Measurements from ENCODE around the gene LIN54. TPM values are rescaled to one million over a fixed set of nuclear protein-coding genes. Genes with fewer than 3 reads are reported as not detected.

The LIN54 gene
- total and polyA plus RNA-seq, 2 of the 13 experiments (the other 11 are each of a cell fraction or from before 2014, with no cell fraction given): 25.2 to 32.9 TPM

GRCh38 chr4:82909326-82909725, 101.3 kb downstream of the LIN54 start:
- peaks cover 1 to 13% of the 10 kb centered on the region in 2 experiments for H3K36me3 ChIP-seq (replicated peaks in 1 of 2; ENCODE audit: control insufficient read depth in 1 of 2, insufficient read depth in 2 of 2, low read length in 2 of 2)
- intact Hi-C loops (cut with micrococcal nuclease; ENCODE audit: unreplicated experiment) (no loop called here), in situ Hi-C loops (cut with HindIII; ENCODE audit: extremely low pct_ligation_motif_present, low pct_unique_long_range_greater_than_20kb) (no loop called here)
- H3K9ac ChIP-seq (ENCODE audit: insufficient read depth, low read depth, low read length): no peak overlapping the region
- no peaks in the 10 kb centered on the region for H4K20me1 ChIP-seq (ENCODE audit: insufficient read depth, low read length)
- no peak for DNase-seq (ENCODE audit: low spot score)
- H3K27me3 ChIP-seq (ENCODE audit: control insufficient read depth in 1 of 2, insufficient read depth in 2 of 2, low read length in 2 of 2): no peaks in the 10 kb centered on the region
- no peak overlapping the region for H2AFZ ChIP-seq (ENCODE audit: low read length)
- H3K4me1 ChIP-seq (ENCODE audit: insufficient read depth, low read length): no peaks in the 10 kb centered on the region
- FAIRE-seq: no peak
- ChIA-PET POLR2A (no interaction called here), CTCF (ENCODE audit: low intra/inter-chr PET ratio, low total read pairs) (no interaction called here)
- H3K79me2 ChIP-seq (ENCODE audit: insufficient read depth, low read length): no peaks in the 10 kb centered on the region
- WGBS (ENCODE audit: low lambda C conversion rate): 93% methylated on average over 1 of the region's 1 CpG
- H3K4me2 ChIP-seq (ENCODE audit: low read depth, low read length): no peak overlapping the region
- no peak for ATAC-seq
- H3K4me3 ChIP-seq (replicated peaks in 1 of 3; ENCODE audit: insufficient read depth in 1 of 3, low read depth in 2 of 3, low read length in 3 of 3): no peak overlapping the region
- no TSS peak for BruUV-seq (replicated peaks)
- no peak overlapping the region for H3K27ac ChIP-seq (ENCODE audit: extremely low read length, insufficient read depth, low read length)
- TF ChIP-seq PCBP1 (IDR thresholded peaks at IDR 0.05; ENCODE audit: borderline replicate concordance, low read depth, low read length) (no peak), PCBP2 (optimal IDR thresholded peaks at IDR 0.05; ENCODE audit: low read depth, low read length, poor library complexity, severe bottlenecking) (no peak), AFF4 (CRISPR knock-in tag; IDR thresholded peaks at IDR 0.05) (no peak), LBX2 (CRISPR knock-in tag; IDR thresholded peaks at IDR 0.05; ENCODE audit: borderline replicate concordance) (no peak), ZNF761 (CRISPR knock-in tag; conservative IDR thresholded peaks at IDR 0.05) (no peak)
- no peaks in the 10 kb centered on the region for H3K9me3 ChIP-seq (ENCODE audit: low read length)
